K562 (cell line): ENCODE measurements around the gene ZNHIT3. TPM values are rescaled to one million over a fixed set of nuclear protein-coding genes. Genes with fewer than 3 reads are reported as not detected.
A peak's percentile ranks its signal among the peaks of the same experiment; 100 is the strongest.

Experiments
- BDP1 ChIP-seq: IDR thresholded peaks from 3 replicates; pipeline ENCODE4 v1.6.1; 2011; ENCODE audit not compliant: insufficient read length, insufficient read depth
- BRF1 ChIP-seq: IDR thresholded peaks from 3 replicates; pipeline ENCODE4 v1.6.1; 2011; ENCODE audit warnings: borderline replicate concordance, mild to moderate bottlenecking; ENCODE audit not compliant: insufficient read length; ENCODE audit errors: extremely low read depth
- CBX8 ChIP-seq: fragments of 200-600 bp; sonication (generic); IDR thresholded peaks from 2 replicates; pipeline ENCODE4 v1.6.1; 2012; ENCODE audit warnings: borderline replicate concordance, mixed run types, low read depth, mild to moderate bottlenecking, moderate library complexity, mixed read lengths, low read length, control low read depth, inconsistent platforms; ENCODE audit not compliant: poor library complexity, severe bottlenecking; ENCODE audit errors: extremely low read depth
- CCAR2 ChIP-seq: fragments of 200-400 bp; formaldehyde crosslinking; IDR thresholded peaks from 2 replicates; pipeline ENCODE4 v1.6.1; 2017; ENCODE audit warnings: mild to moderate bottlenecking, low read depth, low read length
- CHD1 ChIP-seq: fragments of 200-600 bp; sonication (generic); IDR thresholded peaks from one replicate; pipeline ENCODE4 v1.6.1; 2012; ENCODE audit warnings: mild to moderate bottlenecking, moderate library complexity, low read length, inconsistent platforms
- HMG20B ChIP-seq: fragments of 250-450 bp; sonication (Bioruptor Pico); IDR thresholded peaks from 2 replicates; pipeline ENCODE4 v1.5.0; 2021; ENCODE audit warnings: mild to moderate bottlenecking
- HNRNPK ChIP-seq: fragments of 200-400 bp; formaldehyde crosslinking; IDR thresholded peaks from one replicate; pipeline ENCODE4 v1.6.1; 2018; ENCODE audit warnings: mild to moderate bottlenecking, low read depth, low read length; ENCODE audit not compliant: poor library complexity, severe bottlenecking
- KDM5B ChIP-seq: fragments of 200-600 bp; sonication (generic); IDR thresholded peaks from 2 replicates; pipeline ENCODE4 v1.6.1; 2012; ENCODE audit warnings: low read depth, mild to moderate bottlenecking, moderate library complexity, low read length, control low read depth, inconsistent platforms; ENCODE audit not compliant: insufficient replicate concordance
- PHF8 ChIP-seq: fragments of 200-600 bp; sonication (generic); IDR thresholded peaks from 2 replicates; pipeline ENCODE4 v1.6.1; 2012; ENCODE audit warnings: mixed run types, mild to moderate bottlenecking, inconsistent platforms, low read length, moderate library complexity, borderline replicate concordance
- RBM15 ChIP-seq: fragments of 200-400 bp; formaldehyde crosslinking; IDR thresholded peaks from 2 replicates; pipeline ENCODE4 v1.6.1; 2018; ENCODE audit warnings: mild to moderate bottlenecking, low read length, moderate library complexity; ENCODE audit not compliant: insufficient read depth
- RNF219 ChIP-seq: fragments of 250-450 bp; sonication (Bioruptor Pico); IDR thresholded peaks from 2 replicates; pipeline ENCODE4 v1.5.0; 2022; ENCODE audit warnings: mild to moderate bottlenecking
- SRSF9 ChIP-seq: fragments of 200-400 bp; formaldehyde crosslinking; IDR thresholded peaks from 2 replicates; pipeline ENCODE4 v1.6.1; 2017; ENCODE audit warnings: low read depth, low read length, borderline replicate concordance
- TAF1 ChIP-seq: IDR thresholded peaks from 2 replicates; pipeline ENCODE4 v1.6.1; 2011; ENCODE audit warnings: mild to moderate bottlenecking, low read length, moderate library complexity; ENCODE audit not compliant: insufficient read depth, control insufficient read depth, severe bottlenecking; ENCODE audit errors: extremely low read depth
- ZC3H4 ChIP-seq: sonication (generic); formaldehyde crosslinking; IDR thresholded peaks from 2 replicates; pipeline ENCODE4 v1.9.0; 2021; ENCODE audit warnings: missing genetic modification reagents, borderline replicate concordance
- ZNF133 ChIP-seq: fragments of 250-450 bp; sonication (Bioruptor Pico); IDR thresholded peaks from 2 replicates; pipeline ENCODE4 v1.4.0; 2020; ENCODE audit warnings: mild to moderate bottlenecking
- ZNF184 ChIP-seq: sonication (generic); formaldehyde crosslinking; IDR thresholded peaks from 2 replicates; pipeline ENCODE4 v1.5.0; 2020; ENCODE audit warnings: missing genetic modification reagents
- ZNF277 ChIP-seq: fragments of 250-450 bp; sonication (Bioruptor Pico); IDR thresholded peaks from 2 replicates; pipeline ENCODE4 v1.8.0; 2022; ENCODE audit warnings: inconsistent platforms, mild to moderate bottlenecking, moderate library complexity, borderline replicate concordance
- ZSCAN29 ChIP-seq: fragments of 450-650 bp; IDR thresholded peaks from 2 replicates; pipeline ENCODE4 v1.6.1; 2017
- polyA plus RNA-seq, 8 experiments: library from polyadenylated mRNA; depleted of rRNA in 4 of 8; stranded (reverse) in 5 of 8; unstranded in 3 of 8; fragments of >200 nt; fragmentation: Nextera tagmentation in 2 of 8; fragmentation: Illumina TruSeq in 1 of 8; extraction: Ambion mirVana in 2 of 8; extraction: Trizol in 1 of 8; gene quantifications; 2 replicates each; pipeline versions ENCODE4 v1.2.1 to v1.2.3, GENCODE V29; 2011 to 2014; ENCODE audit warnings: inconsistent platforms in 1 of 8, missing spikeins in 1 of 8
- total RNA-seq, 7 experiments: library from RNA; depleted of rRNA in 6 of 7; stranded (reverse); fragments of >200 nt in 6 of 7; fragmentation: Illumina TruSeq in 2 of 7; extraction: Trizol in 2 of 7; gene quantifications; 2 replicates each; pipeline versions ENCODE4 v1.2.1 to v1.2.3, GENCODE V29; 2011 to 2021; ENCODE audit warnings: low replicate concordance in 1 of 7
- TF ChIP-seq, protein P1 (sequence below): fragments of 250-450 bp; sonication (Bioruptor Pico); IDR thresholded peaks from 2 replicates; pipeline ENCODE4 v1.8.0; 2021; ENCODE audit warnings: mild to moderate bottlenecking, moderate library complexity
- TF ChIP-seq, protein P2 (sequence below): fragments of 450-650 bp; formaldehyde crosslinking; IDR thresholded peaks from 2 replicates; pipeline ENCODE4 v1.4.0; 2020; ENCODE audit warnings: mild to moderate bottlenecking

Gene ZNHIT3
- total and polyA plus RNA-seq, 9 of the 15 experiments (the other 6 are each of a cell fraction or from before 2014, with no cell fraction given): 45.0 to 300 (median 88.4) TPM

DNA sequence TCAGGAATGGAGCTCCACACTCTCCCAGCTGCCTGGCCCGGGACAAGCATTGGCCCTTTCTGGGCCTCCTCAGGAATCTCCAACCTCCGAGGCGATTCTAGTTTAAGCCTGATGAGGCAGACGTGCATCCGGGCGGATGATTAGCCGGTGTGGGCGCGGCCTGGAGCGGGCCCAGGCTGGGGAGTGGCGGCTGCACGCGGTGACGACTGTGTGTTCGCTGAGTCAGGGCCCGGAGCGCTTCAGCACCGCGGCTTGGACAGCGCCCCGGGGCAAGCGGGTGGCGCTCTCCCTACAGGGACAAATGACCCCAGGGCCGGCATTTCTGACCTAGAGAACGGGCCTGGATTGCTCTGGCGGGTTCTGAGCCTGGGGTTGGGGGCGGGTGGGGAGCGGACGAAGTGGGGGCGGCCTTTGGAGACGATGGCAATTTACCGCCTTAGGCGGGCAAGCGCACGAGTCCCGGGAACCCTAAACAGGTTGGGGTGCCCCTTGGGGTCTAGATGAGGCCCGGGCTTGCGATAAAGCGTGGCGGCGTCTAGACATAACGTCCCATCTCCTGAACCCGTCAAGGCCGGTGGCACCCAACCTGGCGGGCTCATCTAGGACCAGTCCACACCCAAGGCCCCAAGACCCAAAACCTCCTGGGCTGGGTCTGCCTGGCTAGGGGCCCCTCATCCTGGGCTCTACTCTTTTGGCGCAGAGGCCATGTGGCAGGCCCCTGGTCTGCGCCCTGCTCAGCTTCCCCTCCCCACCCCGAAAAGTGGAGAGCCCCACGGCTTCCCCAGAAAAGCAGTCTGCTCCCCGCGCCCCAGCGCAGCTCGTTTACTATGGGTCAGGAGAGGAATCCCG is 22.3 kb upstream of the ZNHIT3 start (continued):
- TF ChIP-seq RBM15 (no peak), SRSF9 (no peak), HNRNPK (no peak), TAF1 (no peak), RNF219 (CRISPR knock-in tag) (no peak), ZNF184 (no peak), CCAR2 (no peak), CBX8 (no peak), KDM5B (no peak), HMG20B (no peak), BRF1 (no peak), BDP1 (no peak), ZSCAN29 (peak; percentile 69; the same call in 1 of the 2 replicates), ZC3H4 (CRISPR knock-in tag) (no peak), ZNF277 (no peak), CHD1 (no peak), ZNF133 (CRISPR knock-in tag) (no peak), PHF8 (no peak)
- TF ChIP-seq, protein P1, sequence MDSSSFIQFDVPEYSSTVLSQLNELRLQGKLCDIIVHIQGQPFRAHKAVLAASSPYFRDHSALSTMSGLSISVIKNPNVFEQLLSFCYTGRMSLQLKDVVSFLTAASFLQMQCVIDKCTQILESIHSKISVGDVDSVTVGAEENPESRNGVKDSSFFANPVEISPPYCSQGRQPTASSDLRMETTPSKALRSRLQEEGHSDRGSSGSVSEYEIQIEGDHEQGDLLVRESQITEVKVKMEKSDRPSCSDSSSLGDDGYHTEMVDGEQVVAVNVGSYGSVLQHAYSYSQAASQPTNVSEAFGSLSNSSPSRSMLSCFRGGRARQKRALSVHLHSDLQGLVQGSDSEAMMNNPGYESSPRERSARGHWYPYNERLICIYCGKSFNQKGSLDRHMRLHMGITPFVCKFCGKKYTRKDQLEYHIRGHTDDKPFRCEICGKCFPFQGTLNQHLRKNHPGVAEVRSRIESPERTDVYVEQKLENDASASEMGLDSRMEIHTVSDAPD (CRISPR knock-in tag): no peak
- TF ChIP-seq, protein P2, sequence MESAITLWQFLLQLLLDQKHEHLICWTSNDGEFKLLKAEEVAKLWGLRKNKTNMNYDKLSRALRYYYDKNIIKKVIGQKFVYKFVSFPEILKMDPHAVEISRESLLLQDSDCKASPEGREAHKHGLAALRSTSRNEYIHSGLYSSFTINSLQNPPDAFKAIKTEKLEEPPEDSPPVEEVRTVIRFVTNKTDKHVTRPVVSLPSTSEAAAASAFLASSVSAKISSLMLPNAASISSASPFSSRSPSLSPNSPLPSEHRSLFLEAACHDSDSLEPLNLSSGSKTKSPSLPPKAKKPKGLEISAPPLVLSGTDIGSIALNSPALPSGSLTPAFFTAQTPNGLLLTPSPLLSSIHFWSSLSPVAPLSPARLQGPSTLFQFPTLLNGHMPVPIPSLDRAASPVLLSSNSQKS (CRISPR knock-in tag): no peak
